Measurements from ENCODE around the gene ATXN1. TPM values are rescaled to one million over a fixed set of nuclear protein-coding genes. Genes with fewer than 3 reads are reported as not detected.

Gene ATXN1
- total RNA-seq, 2 experiments from 2014 or later: 83.1 to 89.4 TPM

DNA sequence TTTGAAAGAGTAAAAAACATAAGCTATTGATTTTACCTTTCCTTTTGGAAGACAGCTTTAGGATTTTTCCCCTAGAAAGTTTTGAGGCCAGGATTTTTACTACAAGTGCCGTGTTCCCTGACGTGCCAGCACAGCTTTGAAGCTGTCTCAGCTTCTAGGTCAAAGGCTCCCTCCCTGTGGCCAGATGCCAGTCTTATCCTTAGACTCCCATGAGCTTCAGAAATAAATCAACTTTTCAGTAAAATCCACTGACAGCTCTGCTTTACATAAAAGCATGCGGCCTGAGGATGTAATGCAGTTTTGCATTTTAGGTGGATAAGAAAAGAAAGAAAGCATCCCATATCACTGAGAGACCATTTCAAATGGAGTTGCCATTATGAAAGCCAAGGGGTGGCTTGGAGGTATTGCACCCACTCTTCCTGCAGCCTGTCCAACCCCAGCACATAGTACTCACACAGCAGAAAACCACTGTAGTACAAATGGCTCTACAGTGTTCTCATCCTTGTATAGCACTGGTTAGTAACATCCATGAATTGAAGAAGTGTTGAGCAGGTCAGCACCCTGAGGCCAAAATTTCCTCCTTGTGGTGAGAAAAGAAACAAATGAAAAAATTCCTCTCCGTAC is 15.2 kb upstream of the ATXN1 start:
- peaks cover 3% of the 10 kb centered on the region for H3K27me3 Mint-ChIP-seq
- peaks cover 6% of the 10 kb centered on the region for H3K4me1 Mint-ChIP-seq
- ChIA-PET CTCF (interaction anchor here (0.8 to 3.0 kb wide), 2 partner anchors 13 to 337 kb away, joined by 3 to 9 read pairs; no protein-coding TSS in a partner anchor), POLR2A (interaction anchor here (1.4 kb wide), 1 partner anchor 265 kb away, joined by 3 read pairs; no protein-coding TSS in a partner anchor)
- no peak for DNase-seq
- no peak overlapping the region for H3K4me3 Mint-ChIP-seq
- no peak overlapping the region for H3K27ac Mint-ChIP-seq
- no peaks in the 10 kb centered on the region for H3K9me3 Mint-ChIP-seq
- no peaks in the 10 kb centered on the region for H3K36me3 Mint-ChIP-seq (ENCODE audit: low read depth)

DNA sequence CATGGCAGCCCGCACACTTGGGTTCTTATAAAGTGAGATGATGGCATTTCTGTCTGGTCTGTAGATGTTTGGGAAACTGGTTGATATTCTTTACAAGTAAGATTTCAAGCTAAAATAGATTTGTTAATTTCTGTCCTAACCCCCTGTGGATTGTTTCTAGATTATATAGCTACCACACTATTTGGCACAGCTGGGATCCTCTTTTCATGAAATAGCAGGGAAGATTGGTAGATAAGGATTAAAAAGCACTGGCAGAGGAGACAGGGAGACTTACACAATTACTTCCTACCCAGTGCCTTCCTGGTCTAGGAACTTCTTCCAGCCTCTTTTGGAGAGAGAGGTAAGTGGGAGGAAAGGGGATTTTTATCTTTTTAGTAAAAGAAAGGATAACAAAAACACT is 13.2 kb upstream of the ATXN1 start:
- Mint-ChIP-seq H3K4me3 (no peak overlapping the region), H3K27ac (no peak overlapping the region), H3K9me3 (no peaks in the 10 kb centered on the region), H3K4me1 (peaks cover 26% of the 10 kb centered on the region), H3K27me3 (peaks cover 1% of the 10 kb centered on the region), H3K36me3 (ENCODE audit: low read depth) (peaks cover 2% of the 10 kb centered on the region)
- DNase-seq: no peak
- CTCF ChIA-PET: interaction anchor here (1.1 to 3.0 kb wide), 5 partner anchors 11 to 443 kb away, joined by 3 to 9 read pairs (median 3); no protein-coding TSS in a partner anchor
- POLR2A ChIA-PET: no interaction called here

DNA sequence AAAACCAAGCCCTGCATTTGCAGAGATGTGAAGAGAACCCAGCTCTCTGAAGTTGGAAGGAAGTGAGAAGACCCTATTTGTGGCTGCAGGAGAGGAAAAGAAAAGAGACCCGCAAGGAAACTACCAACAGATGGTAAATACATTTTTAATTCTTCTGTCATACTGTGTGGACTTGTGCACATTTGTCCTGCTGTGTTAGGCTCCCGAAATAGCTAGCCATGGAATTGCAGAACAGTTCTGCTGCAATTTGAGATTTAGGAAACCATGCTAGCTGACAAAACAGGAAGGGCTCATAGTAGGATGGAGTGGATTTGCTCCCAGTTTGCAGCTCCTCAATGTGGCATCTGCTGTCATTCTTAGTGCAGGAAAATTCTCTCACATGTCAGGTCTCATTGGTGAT is 12.1 kb upstream of the ATXN1 start:
- H3K4me3 Mint-ChIP-seq: no peak overlapping the region
- ChIA-PET CTCF (interaction anchor here (0.7 to 2.9 kb wide), 11 partner anchors 9 to 487 kb away, joined by 3 to 17 read pairs (median 3); partner anchors contain the start of gene ATXN1), POLR2A (interaction anchor here (1.1 to 1.9 kb wide), 2 partner anchors 10 to 11 kb away, joined by 3 to 5 read pairs; no protein-coding TSS in a partner anchor)
- H3K4me1 Mint-ChIP-seq: peaks cover 37% of the 10 kb centered on the region
- H3K27ac Mint-ChIP-seq: no peak overlapping the region
- DNase-seq: no peak
- H3K9me3 Mint-ChIP-seq: no peaks in the 10 kb centered on the region
- H3K27me3 Mint-ChIP-seq: no peaks in the 10 kb centered on the region
- H3K36me3 Mint-ChIP-seq (ENCODE audit: low read depth): peaks cover 2% of the 10 kb centered on the region

DNA sequence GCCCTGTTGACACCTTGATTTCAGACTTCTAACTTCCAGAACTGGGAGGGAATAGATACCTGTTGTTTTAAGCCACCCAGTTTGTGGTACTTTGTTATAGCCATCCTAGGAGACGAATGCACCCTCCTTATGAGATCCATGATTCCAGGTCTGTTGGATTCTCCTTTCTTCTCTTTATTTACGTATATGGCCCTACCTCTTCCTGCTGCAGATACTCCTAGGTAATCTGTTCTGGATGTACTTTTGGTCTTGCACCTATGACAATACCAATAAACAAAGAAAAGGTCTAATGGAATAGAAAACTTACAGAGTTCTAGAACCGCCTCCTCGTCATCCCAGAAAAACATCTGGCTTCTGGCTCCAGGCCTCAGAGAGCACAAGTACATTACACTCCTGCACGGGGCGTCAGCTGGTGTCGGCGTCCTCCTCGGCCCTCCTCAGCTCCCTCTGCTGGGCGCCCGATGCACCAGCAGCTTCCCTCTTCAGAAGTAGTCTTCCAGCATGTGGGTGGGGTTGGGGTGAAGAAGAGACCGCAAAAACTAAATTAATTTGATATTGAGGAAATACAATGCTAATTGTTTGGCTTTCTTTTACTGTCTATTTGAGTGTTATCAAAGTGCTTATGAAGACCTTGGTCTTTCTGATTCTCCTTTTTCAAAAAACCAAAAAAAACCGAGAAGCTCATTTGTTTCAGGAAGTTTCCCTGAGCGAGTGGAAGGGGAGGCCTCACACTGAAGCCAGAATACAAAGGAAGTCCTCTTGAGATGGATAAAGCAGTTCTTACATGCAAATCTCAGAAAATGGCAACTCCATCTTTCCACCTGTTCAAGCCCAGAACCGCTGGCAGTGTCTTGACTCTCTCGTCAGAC is 9.7 kb upstream of the ATXN1 start:
- no peaks in the 10 kb centered on the region for H3K27me3 Mint-ChIP-seq
- peaks cover 57% of the 10 kb centered on the region for H3K4me1 Mint-ChIP-seq
- no peak overlapping the region for H3K27ac Mint-ChIP-seq
- no peaks in the 10 kb centered on the region for H3K9me3 Mint-ChIP-seq
- H3K36me3 Mint-ChIP-seq (ENCODE audit: low read depth): peaks cover 9% of the 10 kb centered on the region
- CTCF ChIA-PET: interaction anchor here (0.6 to 2.9 kb wide), 40 partner anchors 8 to 485 kb away, joined by 3 to 17 read pairs (median 4); partner anchors contain the start of gene ATXN1
- peak; percentile 79 for DNase-seq
- POLR2A ChIA-PET: interaction anchor here (0.7 to 1.9 kb wide), 4 partner anchors 9 to 449 kb away, joined by 3 to 4 read pairs (median 3); no protein-coding TSS in a partner anchor
- H3K4me3 Mint-ChIP-seq: no peak overlapping the region

DNA sequence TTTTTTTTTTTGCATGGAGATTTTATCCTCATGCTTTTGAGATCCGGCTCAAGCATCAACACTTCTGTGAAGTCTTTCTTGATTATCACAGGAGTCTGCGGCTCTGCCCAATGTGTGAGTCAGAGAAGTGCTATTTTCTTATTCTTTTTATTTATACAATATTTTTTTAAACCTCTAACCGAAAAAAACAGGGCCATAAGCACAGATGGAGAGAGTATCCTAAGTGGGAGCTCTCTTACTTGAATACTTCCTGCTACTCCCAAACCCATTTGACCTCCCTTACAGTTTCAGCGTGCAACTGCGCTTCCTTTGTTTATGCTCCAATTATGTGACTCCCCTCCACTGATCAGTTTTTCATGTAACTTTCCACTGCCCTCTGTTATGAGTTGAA is 8.7 kb upstream of the ATXN1 start:
- DNase-seq: no peak
- Mint-ChIP-seq H3K4me3 (no peak overlapping the region), H3K27ac (no peak overlapping the region), H3K4me1 (peaks cover 66% of the 10 kb centered on the region), H3K27me3 (no peaks in the 10 kb centered on the region), H3K9me3 (no peaks in the 10 kb centered on the region), H3K36me3 (ENCODE audit: low read depth) (peaks cover 12% of the 10 kb centered on the region)
- POLR2A ChIA-PET: interaction anchor here (0.7 to 1.9 kb wide), 3 partner anchors 8 to 67 kb away, joined by 3 to 4 read pairs (median 3); no protein-coding TSS in a partner anchor
- CTCF ChIA-PET: interaction anchor here (1.1 to 2.5 kb wide), 9 partner anchors 49 to 484 kb away, joined by 3 to 14 read pairs (median 9); no protein-coding TSS in a partner anchor

DNA sequence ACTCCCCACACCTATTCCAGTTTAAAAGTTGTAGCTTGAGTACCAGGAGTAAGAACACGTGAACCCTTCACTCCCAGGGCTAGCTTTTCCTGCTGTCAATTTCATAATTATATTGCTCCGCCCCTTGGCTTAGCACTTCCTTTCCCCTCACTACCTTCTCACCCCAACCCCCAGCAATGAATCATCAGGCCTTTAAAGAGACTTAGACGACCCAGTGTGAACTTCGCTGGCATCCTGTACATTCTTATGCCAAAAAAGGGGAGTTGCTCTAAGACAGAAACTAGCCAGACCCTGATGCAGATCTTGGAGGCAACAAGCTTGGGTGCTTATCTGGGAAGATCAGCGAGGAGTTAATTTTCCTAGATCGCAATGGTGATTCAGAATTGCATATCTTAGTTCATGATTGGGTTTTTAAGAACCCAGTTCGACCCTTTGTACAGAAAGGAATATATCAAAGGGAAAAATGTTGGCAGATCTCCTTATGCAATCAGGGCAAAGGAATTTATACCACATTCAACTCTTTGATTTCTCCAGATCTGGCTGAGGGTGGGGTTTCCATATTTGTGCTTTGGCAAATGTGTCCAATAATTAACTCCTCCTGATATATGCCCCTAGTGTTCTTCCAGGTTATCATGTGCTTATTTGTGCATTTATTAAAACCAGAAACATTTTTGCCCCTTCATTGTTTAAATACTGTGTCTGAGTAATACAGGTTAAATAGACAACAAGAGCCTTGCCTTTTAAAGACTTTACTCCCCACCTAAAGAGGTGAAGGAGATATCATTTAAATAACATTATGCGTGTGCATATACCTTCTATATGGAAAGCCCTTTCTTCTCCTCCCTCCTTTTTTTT is 8.1 kb upstream of the ATXN1 start:
- Mint-ChIP-seq H3K4me3 (no peak overlapping the region), H3K27me3 (no peaks in the 10 kb centered on the region), H3K4me1 (peaks cover 72% of the 10 kb centered on the region), H3K9me3 (no peaks in the 10 kb centered on the region), H3K27ac (peak overlapping the region; percentile 41), H3K36me3 (ENCODE audit: low read depth) (peaks cover 12% of the 10 kb centered on the region)
- DNase-seq: peak; percentile 75
- POLR2A ChIA-PET: interaction anchor here (0.8 to 1.9 kb wide), 10 partner anchors 7 to 640 kb away, joined by 3 to 7 read pairs (median 3); partner anchors contain the start of gene MYLIP
- CTCF ChIA-PET: interaction anchor here (0.8 to 2.6 kb wide), 9 partner anchors 10 to 483 kb away, joined by 3 to 14 read pairs (median 9); no protein-coding TSS in a partner anchor

DNA sequence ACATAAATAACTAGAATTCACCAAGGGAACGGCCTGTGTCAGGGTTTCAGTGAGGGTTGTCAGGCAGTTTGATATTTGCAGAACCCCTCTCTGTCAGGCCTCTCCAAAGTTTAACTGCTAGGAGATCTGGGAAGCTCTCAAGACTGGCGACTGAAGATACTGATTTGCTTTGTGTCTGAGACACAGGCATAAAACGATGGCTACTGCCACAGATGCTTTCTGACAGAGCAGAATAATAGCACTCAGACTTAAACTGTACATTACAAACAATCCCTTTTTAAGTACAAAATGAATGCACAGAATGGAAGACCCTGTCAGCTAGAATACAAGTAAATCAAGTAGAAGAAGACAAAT is 7.2 kb upstream of the ATXN1 start:
- Mint-ChIP-seq H3K4me3 (no peak overlapping the region), H3K27me3 (no peaks in the 10 kb centered on the region), H3K9me3 (no peaks in the 10 kb centered on the region), H3K4me1 (peaks cover 81% of the 10 kb centered on the region), H3K36me3 (ENCODE audit: low read depth) (peaks cover 12% of the 10 kb centered on the region), H3K27ac (no peak overlapping the region)
- CTCF ChIA-PET: interaction anchor here (0.8 to 2.6 kb wide), 5 partner anchors 10 to 257 kb away, joined by 3 to 11 read pairs (median 6); no protein-coding TSS in a partner anchor
- DNase-seq: no peak
- POLR2A ChIA-PET: interaction anchor here (0.8 to 1.3 kb wide), 8 partner anchors 36 to 640 kb away, joined by 3 to 7 read pairs (median 3); partner anchors contain the start of gene MYLIP

DNA sequence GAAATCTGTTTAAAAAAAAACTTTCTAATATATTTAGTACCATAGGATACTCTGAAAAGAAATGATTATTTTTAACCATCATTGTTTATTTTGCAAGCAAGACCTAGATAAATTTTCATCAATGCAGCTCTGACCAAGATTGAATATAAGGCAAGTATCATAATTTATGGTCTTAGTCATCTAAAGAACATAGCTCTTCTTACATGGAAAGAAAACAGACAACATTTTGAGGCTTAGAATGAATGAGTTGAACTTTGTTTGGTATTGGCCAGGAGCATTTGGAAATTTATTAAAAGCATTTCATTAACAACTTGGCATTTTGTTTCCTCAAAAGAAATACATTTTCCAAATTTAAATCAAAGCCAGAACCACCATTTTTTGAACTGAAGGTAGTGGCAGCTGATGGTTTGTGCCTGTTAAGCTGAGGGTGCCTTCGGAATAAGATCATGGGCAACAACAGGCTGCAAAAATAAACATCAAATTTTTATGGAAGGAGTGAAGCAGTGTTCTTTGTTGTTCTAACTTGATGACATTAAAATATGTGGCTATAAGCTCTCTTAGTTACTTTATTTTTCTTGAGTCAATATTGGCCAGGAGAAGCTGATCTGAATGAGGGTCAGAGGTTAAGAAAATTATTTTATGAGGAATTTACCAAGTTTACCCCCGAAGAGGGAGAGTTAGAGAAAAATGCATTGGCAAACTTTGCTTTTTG is 6.7 kb upstream of the ATXN1 start:
- Mint-ChIP-seq H3K4me1 (peaks cover 83% of the 10 kb centered on the region), H3K27me3 (no peaks in the 10 kb centered on the region), H3K9me3 (no peaks in the 10 kb centered on the region), H3K4me3 (no peak overlapping the region), H3K36me3 (ENCODE audit: low read depth) (peaks cover 12% of the 10 kb centered on the region), H3K27ac (no peak overlapping the region)
- POLR2A ChIA-PET: interaction anchor here (0.6 to 1.3 kb wide), 5 partner anchors 36 to 448 kb away, joined by 3 read pairs; no protein-coding TSS in a partner anchor
- DNase-seq: no peak
- CTCF ChIA-PET: interaction anchor here (0.7 to 2.6 kb wide), 6 partner anchors 36 to 436 kb away, joined by 3 to 11 read pairs (median 6); no protein-coding TSS in a partner anchor

DNA sequence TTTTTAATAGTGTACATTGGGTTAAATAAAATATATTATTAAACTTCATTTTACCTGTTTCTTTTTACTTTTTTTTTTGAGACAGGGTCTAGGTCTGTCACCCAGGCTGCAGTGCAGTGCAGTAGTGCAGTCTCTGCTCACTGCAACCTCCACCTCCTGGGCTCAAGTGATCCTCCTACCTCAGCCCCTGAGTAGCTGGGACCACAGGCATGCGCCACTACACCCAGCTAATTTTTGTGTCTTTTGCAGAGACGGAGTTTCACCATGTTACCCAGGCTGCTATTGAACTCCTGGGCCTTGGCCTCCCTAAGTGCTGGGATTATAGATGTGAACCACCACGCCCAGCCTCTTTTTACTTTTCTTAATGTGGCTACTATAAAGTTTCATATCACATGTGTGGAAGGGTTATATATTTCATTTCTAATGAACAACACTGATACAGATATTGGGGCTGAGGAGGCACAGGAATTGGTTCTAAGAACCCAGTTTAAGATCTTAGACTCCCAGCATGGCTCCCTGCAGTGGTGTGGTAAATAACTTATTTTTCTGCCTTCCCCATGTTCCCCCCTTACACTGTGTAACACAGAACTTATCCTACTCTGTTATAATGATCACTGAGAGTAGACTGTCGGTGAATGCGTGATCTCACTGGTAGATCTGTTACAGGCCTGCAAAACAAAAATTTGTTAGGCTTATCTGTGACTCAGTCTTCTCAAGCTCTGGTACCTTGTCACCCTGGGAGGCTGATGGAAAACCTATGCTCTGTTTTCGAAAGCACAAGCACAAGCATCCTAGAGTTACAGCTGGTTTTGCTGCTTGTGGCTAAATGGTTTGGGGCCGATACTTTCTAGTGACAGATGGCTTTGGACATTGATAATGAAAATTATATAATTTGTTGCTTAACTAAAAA is 5.8 kb upstream of the ATXN1 start:
- POLR2A ChIA-PET: interaction anchor here (1.1 kb wide), 1 partner anchor 68 kb away, joined by 3 read pairs; no protein-coding TSS in a partner anchor
- no peak overlapping the region for H3K27ac Mint-ChIP-seq
- H3K36me3 Mint-ChIP-seq (ENCODE audit: low read depth): peaks cover 12% of the 10 kb centered on the region
- no peak overlapping the region for H3K4me3 Mint-ChIP-seq
- CTCF ChIA-PET: interaction anchor here (0.7 to 2.6 kb wide), 5 partner anchors 35 to 435 kb away, joined by 3 to 11 read pairs (median 6); no protein-coding TSS in a partner anchor
- no peaks in the 10 kb centered on the region for H3K9me3 Mint-ChIP-seq
- H3K27me3 Mint-ChIP-seq: no peaks in the 10 kb centered on the region
- peaks cover 83% of the 10 kb centered on the region for H3K4me1 Mint-ChIP-seq
- no peak for DNase-seq

DNA sequence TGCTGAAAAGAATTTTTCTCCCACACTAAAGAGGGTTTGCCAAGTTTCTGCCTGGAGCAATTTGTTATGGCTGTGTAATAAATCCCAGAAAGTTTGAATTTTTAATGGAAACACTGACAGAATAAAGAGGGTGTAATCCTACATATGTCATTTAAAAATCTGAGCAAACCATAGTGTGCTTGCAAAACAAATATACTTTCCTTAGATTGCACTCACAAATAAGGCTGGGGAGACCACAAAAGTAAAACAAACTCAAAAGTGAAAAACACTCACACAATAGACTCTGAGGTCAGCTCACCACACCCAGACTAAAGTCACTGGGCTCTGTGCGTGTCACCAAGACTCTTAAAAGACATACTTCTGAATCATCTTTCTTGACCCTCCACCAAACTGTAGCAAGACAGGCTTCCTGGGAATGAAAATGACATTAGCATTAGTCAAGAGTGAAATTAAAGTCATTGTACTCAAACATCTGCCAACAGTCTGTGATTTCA is 4.8 kb upstream of the ATXN1 start:
- Mint-ChIP-seq H3K9me3 (no peaks in the 10 kb centered on the region), H3K4me3 (no peak overlapping the region), H3K27ac (peak overlapping the region; percentile 77), H3K27me3 (no peaks in the 10 kb centered on the region), H3K4me1 (peaks cover 73% of the 10 kb centered on the region), H3K36me3 (ENCODE audit: low read depth) (peaks cover 13% of the 10 kb centered on the region)
- CTCF ChIA-PET: interaction anchor here (0.9 to 6.1 kb wide), 2 partner anchors 50 to 254 kb away, joined by 3 to 86 read pairs; no protein-coding TSS in a partner anchor
- peak; percentile 50 for DNase-seq
- POLR2A ChIA-PET: no interaction called here
